Astrocyte of the cerebellum (primary cell): Measurements from ENCODE around the gene PRCP.

Experiments
- DNase-seq: peaks from one replicate; pipeline ENCODE4 v3.0.0-alpha.2; 2011; ENCODE audit warnings: low read depth
- H3K4me3 ChIP-seq: 2 replicates; pipeline ENCODE4 v1.5.1; 2011; ENCODE audit warnings: mild to moderate bottlenecking, low read depth, low read length, moderate library complexity
- CTCF ChIP-seq: IDR thresholded peaks from 2 replicates; pipeline ENCODE4 v1.5.1; 2012; ENCODE audit warnings: low read length, low read depth, moderate library complexity, mild to moderate bottlenecking; ENCODE audit errors: missing control alignments
- in situ Hi-C: cut with HindIII; loops from 2 replicates; pipeline ENCODE4 v1.10.0; 2017; ENCODE audit warnings: low sequenced_read_pairs

The PRCP gene

GRCh38 chr11:82787981-82788380 is 112.2 kb downstream of the PRCP start:
- no peak overlapping the region for H3K4me3 ChIP-seq
- TF ChIP-seq CTCF = no peak
- in situ Hi-C loops = no loop called here
- no peak for DNase-seq

- H3K4me3 ChIP-seq = no peak overlapping the region
- in situ Hi-C loops = no loop called here
- no peak for TF ChIP-seq CTCF
- DNase-seq = no peak
Observed at GRCh38 chr11:82786836-82787235, 113.4 kb downstream of the PRCP start.

GRCh38 chr11:82786001-82786400 is 114.2 kb downstream of the PRCP start:
- H3K4me3 ChIP-seq = no peak overlapping the region
- DNase-seq = no peak
- in situ Hi-C loops = no loop called here
- TF ChIP-seq CTCF = no peak

GRCh38 chr11:82782825-82783374 is 117.3 kb downstream of the PRCP start:
- in situ Hi-C loops = no loop called here
- DNase-seq = no peak
- no peak for TF ChIP-seq CTCF
- no peak overlapping the region for H3K4me3 ChIP-seq

GRCh38 chr11:82778776-82779175 is 121.5 kb downstream of the PRCP start:
- no peak for TF ChIP-seq CTCF
- no peak for DNase-seq
- in situ Hi-C loops = no loop called here
- no peak overlapping the region for H3K4me3 ChIP-seq

GRCh38 chr11:82776377-82776776 is 123.9 kb downstream of the PRCP start:
- in situ Hi-C loops = no loop called here
- no peak for TF ChIP-seq CTCF
- no peak for DNase-seq

GRCh38 chr11:82775736-82776346 is 124.4 kb downstream of the PRCP start:
- TF ChIP-seq CTCF = peak; percentile 70
- in situ Hi-C loops = no loop called here
- DNase-seq = no peak
- no peak overlapping the region for H3K4me3 ChIP-seq

More at GRCh38 chr11:82776377-82776776, 123.9 kb downstream of the PRCP start:
- H3K4me3 ChIP-seq = no peak overlapping the region
